T-helper 1 cell treated with Interleukin-12 subunit alpha and Interleukin-12 subunit beta and Interleukin-4 antibody, amounts not matched to agents 30 ng/mL and 1 ng/mL, for 36 hours (primary cell): ENCODE data around the gene GADD45B. TPM values are rescaled to one million over a fixed set of nuclear protein-coding genes. Genes with fewer than 3 reads are reported as not detected.

Experiments
- intact Hi-C: fragments of 100-400 bp; cut with micrococcal nuclease; formaldehyde crosslinking; loops from one replicate; pipeline ENCODE4 v1.15.1; 2024
- total RNA-seq: library from RNA; stranded (reverse); gene quantifications from 2 replicates; pipeline ENCODE4 v1.2.3, GENCODE V29; 2022

The GADD45B gene, protein sequence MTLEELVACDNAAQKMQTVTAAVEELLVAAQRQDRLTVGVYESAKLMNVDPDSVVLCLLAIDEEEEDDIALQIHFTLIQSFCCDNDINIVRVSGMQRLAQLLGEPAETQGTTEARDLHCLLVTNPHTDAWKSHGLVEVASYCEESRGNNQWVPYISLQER
- total RNA-seq = 72.4 and 85.8 TPM in 2 replicates

DNA sequence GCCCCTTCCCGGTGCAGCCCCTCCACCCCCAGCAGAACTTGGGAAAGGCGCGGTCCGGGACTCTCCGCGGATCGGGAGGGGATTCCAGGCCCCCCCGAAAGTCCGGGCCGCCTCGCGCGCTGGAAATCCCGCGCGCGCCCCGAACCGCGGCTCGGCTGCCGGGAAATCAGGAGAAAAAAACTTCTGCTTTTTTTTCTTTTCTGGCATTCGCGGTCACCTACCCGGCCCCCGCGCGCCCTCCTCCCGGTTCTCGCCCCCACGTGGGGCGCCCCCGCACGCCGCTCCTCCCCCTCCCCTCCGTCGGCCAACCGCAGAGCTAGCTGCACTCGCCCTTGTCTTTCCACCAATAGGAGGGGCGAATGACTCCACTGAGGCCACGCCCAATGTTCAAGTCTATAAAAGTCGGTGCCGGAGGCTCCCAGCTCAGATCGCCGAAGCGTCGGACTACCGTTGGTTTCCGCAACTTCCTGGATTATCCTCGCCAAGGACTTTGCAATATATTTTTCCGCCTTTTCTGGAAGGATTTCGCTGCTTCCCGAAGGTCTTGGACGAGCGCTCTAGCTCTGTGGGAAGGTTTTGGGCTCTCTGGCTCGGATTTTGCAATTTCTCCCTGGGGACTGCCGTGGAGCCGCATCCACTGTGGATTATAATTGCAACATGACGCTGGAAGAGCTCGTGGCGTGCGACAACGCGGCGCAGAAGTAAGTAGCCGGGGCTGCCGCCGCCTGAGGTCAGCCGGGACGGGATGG lies at the start of gene GADD45B:
TSS of gene GADD45B (plus strand) at position 426 of the 749 bp plus-strand sequence. CDS start at position 658, 232 bp downstream.
- intact Hi-C loops = loop anchor here (1.0 to 2.0 kb wide), 7 partner anchors 19 to 144 kb away; partner anchors contain the start of genes LMNB2 and TIMM13

DNA sequence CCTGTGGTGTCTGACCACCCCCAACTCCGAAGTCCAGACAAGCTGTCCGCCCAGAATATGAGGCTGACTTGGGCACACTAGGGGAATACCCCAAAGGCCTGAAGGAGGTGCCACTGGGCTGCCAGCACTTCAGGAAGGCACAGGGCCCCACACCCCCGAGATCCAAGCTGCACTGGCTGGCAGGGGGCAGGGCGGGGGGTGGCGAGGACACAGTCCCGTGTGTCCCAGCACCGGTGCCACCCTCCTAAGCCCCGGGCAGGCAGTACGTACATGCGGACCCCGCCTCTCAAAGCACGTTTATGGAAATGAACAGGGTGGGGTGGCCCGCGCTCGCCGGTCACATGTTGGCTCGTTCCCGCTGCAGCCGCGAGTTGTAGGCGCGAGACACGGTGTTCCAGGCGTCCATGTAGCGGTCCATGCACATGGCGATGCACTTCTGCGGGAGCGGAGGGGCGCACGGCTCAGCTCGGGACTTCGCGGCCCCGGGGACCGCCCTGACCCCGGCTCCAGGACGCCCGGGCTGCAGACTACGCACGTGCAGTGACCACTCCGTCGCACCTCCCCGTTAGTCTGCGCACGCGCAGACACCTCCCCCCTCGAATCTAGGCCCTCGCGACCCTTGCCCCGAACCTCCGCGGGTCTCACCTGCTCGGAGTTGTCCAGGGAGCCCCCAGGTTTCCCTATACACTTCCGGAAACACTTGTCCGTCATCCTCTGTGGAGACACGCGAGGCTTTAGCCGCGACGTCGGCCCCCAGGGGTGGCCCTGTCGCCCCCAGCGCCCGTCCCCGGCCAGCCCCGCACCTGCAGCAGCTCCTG lies 49.1 kb upstream of the GADD45B start:
- intact Hi-C loops = loop anchor here (1.0 to 2.0 kb wide), 11 partner anchors 30 to 758 kb away; partner anchors contain the start of genes AP3D1, GADD45B, NCLN and PLEKHJ1

DNA sequence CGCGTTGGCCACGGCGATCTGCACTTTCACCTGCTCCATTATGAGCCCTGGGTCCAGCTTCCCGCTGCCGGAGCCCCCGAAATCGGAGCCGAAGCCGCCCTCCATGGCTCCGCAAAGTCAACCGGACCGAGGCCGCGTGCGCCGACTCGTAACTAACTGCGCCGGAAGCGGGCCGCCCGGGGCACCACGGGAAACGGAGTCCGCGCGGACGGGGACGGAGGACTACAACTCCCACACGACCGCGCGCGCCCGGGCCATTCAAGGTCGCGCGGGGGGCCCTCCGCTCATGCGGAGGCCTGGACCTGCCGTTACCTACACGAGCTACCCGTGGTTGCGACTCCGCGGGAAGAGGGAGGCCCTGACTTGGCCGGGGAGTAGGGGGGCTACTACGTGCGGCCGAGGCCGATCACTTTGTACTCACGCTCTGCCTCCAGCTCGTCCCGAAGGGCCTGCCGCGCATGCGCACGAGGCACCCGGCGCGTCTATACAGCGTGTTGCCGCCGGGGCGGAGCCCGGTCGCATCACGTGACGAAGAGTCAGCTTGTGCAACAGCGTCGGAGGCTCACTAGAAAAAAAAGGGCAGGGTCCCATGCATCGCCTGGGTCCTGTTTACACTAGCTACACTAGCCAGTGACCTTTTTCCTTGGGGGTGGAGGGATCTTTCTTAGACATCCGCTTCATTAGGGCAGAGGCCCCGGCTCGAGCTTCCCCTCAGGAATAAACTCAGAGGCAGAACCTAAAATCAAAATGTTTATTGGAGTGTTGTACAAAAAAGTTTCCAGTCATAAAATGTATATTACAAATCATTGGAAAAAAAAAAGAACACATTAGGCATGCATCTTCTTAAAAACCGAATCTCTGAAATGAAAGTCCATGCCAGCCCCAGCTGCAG lies 48.3 kb upstream of the GADD45B start, which contains the start of gene TIMM13:
TSS of gene TIMM13 (minus strand) at position 158 of the 892 bp plus-strand sequence. CDS start at position 105, 53 bp downstream.
- intact Hi-C loops = loop anchor here (1.0 to 2.0 kb wide), 11 partner anchors 30 to 758 kb away; partner anchors contain the start of genes AP3D1, GADD45B, NCLN and PLEKHJ1

DNA sequence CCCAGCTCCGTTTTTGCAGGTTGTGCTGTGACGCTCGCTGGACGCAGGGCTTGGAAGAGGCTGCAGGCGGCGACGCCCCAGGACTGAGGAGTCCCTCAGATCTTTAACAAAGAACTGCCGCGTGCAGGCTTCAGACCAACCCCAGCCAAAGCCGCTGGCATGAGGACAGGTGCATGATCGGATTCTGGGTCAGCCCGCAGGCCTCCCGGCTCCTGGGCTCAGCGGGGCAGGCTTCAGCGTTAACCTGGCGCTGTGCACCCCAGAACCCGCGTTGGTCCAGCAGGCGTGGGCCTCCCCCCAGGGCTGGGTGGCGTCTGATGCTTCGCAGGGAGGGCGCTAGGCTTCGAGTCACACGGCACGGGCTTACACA lies 47.6 kb upstream of the GADD45B start:
- intact Hi-C loops = no loop called here

DNA sequence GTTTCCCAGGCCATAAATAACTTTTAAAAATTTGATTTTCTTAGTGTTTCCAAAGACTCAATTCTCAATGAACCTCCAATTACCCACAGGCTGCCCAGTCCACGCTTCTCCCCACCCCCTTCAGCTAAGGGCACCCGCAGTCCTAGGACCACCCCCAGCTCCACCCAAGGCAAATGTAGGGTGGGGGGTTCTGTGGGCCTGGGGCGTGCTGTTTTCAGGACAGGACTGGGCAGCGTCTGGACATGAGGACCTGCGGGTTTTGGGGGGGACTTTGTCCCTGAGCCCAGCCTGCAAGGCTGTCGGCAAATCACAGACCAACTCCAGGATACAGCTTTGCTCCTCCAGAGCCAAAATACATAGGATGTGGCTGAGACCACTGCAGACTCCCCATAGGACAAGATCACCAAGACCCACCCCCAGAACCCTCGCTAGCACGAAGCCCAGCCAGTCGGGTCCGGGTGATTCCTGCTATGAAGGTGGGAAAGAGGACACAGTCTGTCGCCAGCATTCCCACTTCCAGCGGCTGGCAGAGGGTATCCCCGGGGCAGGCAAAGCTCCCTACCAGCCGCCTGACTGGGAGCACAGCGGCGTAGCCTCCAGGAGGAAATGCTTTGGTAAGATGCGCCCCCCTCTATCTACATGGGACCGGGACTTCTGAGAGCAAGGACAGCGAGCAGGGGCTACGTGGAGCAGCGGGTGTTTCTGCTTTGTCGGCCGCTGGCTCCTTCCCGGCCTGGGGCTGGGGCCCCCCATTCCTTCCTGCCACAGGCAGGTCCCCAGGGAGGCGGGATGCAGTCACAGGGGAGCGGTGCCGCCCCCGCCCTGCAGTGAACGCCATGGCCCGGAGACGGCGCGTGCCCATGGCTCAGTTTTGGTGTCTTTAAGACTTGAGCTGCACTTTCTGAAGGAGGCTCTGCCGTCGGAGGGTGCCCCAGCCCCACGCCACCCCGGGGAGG lies 46.9 kb upstream of the GADD45B start:
- intact Hi-C loops = no loop called here

DNA sequence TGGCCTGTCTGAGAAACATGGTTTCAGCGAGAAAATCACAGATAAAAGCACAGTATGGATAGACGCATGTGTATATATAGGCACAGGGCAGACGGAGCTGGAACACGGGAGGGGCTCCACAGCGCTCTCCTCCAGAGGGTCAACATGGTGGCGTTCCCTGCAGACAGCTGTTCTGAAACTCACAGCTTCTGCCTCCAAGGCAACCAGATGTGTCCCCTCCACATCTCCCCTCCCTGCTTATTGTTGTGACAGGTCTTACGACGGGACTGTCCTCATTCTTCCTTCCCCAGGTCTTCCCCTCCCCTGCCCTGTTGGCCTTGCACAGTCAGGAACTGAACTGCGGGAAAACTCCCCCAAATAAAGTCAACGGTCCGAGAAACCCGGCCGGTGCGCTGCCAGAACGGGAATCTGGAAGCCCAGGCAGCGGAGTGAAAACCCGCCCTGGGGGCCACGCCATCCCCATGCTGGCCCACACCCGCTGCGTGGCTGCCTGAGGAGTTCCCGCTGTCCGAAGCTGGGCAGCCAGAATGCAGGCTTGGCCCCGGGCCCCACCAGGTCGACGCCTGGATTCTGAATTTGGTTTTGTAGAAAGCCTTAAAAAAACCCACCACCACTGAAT lies 45.9 kb upstream of the GADD45B start:
- intact Hi-C loops = no loop called here

DNA sequence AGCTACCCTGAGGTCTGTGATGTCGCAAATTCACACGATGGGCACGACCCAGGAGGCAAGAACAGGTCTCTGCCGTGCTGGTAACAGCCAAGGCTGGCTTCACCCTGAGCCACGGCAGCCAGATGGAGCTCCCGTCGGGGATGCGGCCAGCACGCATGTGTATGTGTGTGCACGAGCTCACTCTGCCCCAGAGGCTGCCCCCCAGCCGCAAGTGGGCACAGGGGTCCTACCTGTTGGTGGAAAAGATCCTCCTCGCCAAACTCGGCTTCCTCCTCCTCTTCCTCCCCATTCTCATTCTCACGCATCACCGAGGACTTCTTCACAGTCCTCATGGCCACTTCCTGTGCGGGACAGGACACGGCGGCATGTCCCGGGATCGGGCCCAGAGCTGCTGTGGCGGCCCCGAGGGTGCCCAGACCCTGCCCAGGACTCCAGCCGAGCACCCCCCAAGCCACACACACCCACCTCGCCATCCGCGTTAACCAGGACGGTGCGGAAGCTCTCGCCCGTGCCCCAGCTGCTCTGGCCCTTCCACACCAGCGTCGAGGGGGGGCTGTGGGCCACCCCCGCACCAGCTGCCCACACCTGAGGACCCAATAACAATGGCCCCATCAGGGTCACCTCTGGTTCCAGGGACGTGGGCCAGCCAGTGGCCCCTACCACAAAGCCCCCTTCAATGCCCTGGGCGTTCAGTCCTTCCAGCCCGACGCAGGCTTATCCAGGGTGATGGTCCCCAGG lies 44.4 kb upstream of the GADD45B start:
- intact Hi-C loops = no loop called here

DNA sequence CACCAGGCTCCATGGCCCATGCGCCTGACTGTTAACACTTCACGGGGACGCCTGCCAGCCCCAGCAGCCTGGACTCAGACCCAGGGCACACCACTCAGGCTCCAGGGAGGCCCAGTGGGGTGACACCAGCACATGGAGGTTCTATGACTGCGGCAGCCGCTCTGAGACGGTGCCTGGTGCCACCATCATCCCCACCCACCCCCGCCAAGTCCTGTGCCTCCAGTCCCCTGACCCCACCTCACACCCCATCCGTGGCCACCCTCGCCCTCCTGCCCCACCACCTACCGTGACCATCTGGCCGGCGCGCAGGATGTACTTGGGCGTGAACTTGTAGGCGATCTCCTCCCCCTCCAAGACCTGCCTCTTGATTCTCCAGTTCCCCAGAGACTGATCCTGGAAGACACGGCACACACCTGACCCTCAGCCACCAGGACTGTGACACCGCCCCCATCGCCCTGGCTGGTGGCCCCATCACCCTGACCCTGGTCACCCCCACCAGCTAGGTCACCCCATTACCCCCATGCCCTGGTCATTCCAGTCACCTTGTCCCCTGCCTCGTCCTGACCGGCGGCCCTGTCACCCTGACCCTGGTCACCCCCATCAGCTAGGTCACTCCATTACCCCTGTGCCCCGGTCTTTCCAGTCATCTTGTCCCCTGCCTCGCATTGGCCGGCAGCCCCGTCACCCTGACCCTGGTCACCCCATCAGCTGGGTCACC lies 43.6 kb upstream of the GADD45B start:
- intact Hi-C loops = no loop called here

DNA sequence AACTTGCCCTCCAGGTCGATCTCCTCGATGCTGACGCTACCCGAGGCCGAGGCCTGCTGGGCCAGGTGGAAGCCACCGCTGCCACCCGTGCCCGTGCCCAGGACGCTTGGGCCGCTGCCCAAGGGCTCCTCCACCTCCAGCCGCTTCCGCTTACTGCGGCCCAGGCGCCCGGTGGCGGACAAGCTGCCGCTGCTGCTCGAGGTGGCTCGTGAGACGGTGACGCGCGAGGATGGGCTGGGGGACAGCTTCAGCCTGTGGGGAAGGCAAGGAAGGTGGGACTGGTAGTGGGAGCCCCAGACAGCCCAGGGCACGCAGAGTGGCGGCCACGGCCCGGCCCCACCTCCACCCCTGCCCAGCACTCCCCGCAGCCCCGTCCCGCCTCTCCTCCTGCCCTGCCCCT lies 42.1 kb upstream of the GADD45B start:
- intact Hi-C loops = no loop called here

DNA sequence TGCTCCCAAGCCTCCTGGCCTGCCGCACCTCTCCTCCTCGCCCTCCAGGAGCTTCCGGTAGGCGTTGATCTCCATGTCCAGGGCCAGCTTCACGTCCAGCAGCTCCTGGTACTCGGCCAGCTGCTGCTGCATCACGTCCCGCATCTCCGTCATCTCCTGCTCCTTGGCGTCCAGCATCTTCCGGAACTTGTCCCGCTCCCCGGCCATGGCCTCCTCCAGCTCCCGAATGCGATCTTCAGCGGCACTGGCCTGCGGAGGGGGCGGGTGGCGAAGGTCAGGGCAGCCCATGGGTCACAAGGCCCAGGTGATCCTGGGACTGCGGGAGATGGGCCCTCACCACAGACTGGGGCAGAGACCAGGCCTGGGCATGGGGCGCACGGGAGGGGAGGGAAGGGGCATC lies 41.7 kb upstream of the GADD45B start:
- intact Hi-C loops = no loop called here

DNA sequence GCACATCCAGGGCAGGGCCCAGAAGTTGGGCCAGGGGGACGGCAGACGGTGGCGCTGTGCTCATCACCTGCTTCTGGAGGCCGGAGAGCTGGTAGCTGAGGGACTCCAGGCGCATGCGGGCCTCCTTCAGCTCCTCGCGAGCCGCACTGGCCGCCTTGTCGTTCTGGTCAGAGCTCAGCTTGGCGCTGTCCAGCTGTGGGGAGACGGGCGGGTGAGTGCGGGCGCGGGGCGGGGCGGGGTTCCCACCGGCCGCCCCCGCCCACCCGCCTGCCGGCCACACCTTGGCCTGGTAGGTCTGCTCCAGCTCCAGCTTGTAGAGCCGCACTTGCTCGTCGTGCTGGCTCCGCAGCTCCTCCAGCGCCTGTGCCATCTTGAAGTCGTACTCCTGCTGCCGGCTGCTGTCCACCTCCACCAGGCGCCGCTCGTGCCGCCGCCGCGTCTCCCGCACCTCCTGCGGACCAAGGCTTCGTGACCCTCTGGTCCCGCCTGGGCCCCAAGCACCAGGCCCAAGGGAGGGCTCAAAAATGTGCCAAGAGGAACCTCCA lies 41.1 kb upstream of the GADD45B start:
- intact Hi-C loops = no loop called here

DNA sequence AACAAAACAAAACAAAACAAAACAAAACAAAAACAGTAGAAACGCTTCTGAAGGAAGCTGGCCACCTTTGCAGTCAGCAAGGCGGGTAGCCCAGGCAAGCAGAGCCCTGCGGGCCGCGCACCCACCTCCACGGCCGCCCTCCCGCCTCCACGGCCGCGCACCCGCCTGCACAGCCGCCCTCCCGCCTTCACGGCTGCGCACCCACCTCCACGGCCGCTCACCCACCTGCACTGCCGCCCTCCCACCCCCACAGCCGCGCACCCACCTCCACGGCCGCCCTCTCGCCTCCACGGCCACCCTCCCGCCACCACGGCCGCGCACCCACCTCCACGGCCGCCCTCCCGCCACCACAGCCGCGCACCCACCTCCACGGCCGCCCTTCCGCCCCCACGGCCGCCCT lies 39.5 kb upstream of the GADD45B start:
- intact Hi-C loops = no loop called here

DNA sequence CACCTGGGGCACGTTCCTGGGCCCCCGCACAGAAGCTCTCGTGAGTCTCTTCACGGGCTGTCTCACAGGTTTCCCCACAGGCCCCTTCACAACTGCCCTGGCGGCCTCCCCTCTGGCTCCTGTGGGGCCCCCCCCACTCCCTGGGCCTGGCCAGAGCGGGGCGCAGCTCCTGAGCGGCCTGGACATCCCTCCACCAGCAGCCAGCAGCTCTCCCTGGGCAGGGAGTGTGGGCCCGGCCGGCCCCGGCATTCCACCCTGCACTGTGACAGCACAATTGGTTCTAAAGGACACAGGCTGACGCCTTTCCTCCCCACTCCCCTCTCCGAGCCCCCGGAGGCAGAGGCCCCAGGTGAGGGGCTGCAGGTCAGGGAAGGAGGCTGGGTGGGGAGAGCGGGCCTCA lies 39.0 kb upstream of the GADD45B start:
- intact Hi-C loops = no loop called here

DNA sequence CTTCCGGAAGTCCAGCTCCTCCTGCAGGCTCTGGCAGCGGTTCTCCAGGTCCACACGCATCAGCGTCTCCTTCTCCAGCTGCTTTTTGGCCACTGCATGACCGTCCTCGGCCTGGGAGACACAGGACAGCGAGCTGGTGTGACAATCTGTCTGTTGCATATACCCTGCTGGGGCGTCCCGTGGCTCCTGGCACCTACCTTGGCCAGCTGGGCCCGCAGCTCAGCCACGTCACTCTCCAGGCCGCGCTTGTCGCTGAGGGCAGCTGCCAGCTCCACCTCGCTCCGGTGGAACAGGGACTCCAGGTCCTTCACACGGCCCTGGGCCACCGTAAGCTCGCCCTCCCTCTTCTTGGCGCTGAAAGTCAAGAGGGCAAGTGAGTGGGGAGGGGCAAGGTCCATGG lies 37.7 kb upstream of the GADD45B start:
- intact Hi-C loops = no loop called here

DNA sequence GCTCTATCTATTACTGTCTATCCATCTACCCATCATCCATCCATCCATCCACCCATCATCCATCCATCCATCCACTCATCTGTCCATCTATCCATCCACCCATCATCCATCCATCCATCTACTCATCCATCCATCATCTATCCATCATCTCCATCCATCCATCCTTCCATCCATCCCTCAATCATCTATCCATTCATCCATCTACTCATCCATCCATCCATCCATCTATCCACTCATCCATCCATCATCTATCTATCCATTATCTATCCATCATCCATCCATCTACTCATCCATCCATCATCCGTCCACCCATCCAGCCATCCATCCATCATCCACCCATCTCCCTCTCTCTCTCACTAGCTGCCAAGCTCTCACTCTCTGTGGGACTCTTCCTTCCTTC lies 35.4 kb upstream of the GADD45B start:
- intact Hi-C loops = no loop called here

DNA sequence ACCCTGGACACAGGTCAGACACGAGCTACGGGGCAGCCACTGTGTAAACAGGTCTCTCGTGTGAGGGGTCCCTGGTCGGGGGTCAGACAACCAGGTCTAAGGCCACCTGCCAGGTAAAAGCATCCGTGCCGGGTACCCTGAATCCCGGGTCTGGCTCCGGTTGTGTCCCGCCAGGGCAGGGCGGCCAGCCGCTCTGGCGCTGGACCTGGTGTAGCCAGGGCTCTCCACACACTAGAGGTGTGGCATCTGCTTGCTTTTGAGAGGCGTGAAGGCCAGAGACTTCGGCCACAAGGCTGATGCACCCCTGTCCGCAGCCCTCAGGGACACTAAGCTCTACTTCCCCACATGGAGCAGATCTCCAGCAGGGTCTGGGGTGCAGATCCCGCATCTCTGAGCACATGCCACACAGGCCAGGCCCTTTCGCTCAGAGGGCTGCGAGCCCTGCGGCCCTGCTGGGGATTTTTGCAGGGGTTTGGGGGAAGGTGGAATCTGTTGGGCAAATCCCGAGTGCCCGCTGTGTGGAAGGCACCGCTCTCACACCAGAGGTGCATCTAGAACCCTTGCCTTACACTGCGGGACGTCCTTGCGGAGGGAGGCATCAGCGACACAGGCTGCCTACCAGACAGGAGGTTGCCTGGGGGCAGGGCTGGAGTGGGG lies 34.7 kb upstream of the GADD45B start:
- intact Hi-C loops = no loop called here
